ENCODE data around the gene ZNF135. TPM values are rescaled to one million over a fixed set of nuclear protein-coding genes. Genes with fewer than 3 reads are reported as not detected.

Gene ZNF135
- total RNA-seq, 1 donor from 2014 or later: 3.8 TPM

DNA sequence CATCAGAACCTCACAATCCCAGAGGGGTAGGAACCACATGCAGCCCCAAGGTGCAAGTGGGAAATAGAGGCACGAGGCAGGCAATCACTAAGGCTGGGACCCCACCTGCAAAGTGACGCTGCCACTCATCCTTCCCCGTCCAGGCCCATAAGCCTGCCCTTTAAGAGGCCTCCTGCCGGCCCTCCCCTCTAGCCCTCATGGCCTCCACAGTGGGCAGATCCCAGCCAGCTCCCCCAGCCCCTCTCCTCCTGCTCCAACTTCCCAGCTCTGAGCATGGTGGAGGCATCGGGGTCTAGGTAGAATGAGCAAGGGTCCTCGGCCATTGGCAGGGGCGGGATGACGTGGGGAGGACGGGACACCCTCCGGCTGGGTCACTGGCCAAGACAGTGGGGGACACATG, 36.2 kb downstream of the ZNF135 start:
- Histone ChIP-seq H3K4me3 (no peak overlapping the region), H3K9me3 (replicated peaks) (peaks cover 62% of the 10 kb centered on the region), H3K27me3 (ENCODE audit: low read depth) (no peaks in the 10 kb centered on the region), H3K27ac (replicated peaks) (no peak overlapping the region), H3K36me3 (peaks cover 12% of the 10 kb centered on the region), H3K4me1 (peaks cover 33% of the 10 kb centered on the region)
- no peak for DNase-seq
- intact Hi-C loops (cut with micrococcal nuclease): no loop called here
- TF ChIP-seq, protein P1, sequence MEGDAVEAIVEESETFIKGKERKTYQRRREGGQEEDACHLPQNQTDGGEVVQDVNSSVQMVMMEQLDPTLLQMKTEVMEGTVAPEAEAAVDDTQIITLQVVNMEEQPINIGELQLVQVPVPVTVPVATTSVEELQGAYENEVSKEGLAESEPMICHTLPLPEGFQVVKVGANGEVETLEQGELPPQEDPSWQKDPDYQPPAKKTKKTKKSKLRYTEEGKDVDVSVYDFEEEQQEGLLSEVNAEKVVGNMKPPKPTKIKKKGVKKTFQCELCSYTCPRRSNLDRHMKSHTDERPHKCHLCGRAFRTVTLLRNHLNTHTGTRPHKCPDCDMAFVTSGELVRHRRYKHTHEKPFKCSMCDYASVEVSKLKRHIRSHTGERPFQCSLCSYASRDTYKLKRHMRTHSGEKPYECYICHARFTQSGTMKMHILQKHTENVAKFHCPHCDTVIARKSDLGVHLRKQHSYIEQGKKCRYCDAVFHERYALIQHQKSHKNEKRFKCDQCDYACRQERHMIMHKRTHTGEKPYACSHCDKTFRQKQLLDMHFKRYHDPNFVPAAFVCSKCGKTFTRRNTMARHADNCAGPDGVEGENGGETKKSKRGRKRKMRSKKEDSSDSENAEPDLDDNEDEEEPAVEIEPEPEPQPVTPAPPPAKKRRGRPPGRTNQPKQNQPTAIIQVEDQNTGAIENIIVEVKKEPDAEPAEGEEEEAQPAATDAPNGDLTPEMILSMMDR (IDR thresholded peaks at IDR 0.05; ENCODE audit: borderline replicate concordance): no peak

DNA sequence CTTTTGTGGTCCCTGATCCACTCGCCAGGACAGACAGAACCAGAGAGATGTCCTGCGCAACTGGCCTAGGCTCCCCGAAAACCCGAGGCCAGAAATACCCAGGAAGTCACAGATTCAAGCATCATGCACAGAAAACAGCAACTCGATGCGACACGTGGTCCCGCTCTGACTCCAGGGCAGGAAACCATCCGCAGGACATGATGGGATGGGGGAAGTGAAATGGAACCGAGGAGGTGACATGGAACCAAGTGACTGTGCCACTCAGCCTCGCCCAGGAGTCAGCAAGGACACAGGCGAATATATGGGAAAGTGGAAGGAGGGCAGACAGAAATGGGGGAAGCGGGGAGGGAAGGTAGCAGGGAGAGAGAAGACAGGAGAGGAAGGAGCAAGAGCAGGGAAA, 37.8 kb downstream of the ZNF135 start:
- no peak for DNase-seq
- Histone ChIP-seq H3K36me3 (peaks cover 8% of the 10 kb centered on the region), H3K27me3 (ENCODE audit: low read depth) (no peaks in the 10 kb centered on the region), H3K4me1 (peaks cover 33% of the 10 kb centered on the region), H3K27ac (replicated peaks) (peak overlapping the region; percentile 33), H3K4me3 (peak overlapping the region; percentile 97), H3K9me3 (replicated peaks) (peaks cover 65% of the 10 kb centered on the region)
- TF ChIP-seq, protein P1 (IDR thresholded peaks at IDR 0.05; ENCODE audit: borderline replicate concordance): no peak
- intact Hi-C loops (cut with micrococcal nuclease): no loop called here

DNA sequence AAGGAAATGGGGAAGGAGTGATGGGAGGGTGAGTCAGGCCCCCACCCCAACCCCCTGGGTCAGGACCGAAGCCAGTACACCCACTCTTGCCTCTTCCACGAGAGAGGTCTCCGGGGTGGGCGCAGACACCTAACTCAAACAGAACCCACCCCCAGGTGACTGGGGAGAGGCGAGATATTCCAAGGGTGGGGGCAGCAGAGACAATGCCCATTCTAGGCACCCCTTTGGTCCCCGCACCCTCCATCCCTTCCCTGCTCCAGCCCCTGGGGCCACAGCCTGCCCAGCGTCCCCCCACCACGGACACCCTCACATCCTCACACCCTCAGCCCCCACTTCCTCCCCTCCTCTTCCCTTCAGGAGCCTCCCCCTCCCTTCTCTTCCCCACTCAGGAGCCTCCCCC, 38.3 kb downstream of the ZNF135 start:
- intact Hi-C loops (cut with micrococcal nuclease): no loop called here
- H3K9me3 ChIP-seq (replicated peaks): peaks cover 65% of the 10 kb centered on the region
- DNase-seq: no peak

DNA sequence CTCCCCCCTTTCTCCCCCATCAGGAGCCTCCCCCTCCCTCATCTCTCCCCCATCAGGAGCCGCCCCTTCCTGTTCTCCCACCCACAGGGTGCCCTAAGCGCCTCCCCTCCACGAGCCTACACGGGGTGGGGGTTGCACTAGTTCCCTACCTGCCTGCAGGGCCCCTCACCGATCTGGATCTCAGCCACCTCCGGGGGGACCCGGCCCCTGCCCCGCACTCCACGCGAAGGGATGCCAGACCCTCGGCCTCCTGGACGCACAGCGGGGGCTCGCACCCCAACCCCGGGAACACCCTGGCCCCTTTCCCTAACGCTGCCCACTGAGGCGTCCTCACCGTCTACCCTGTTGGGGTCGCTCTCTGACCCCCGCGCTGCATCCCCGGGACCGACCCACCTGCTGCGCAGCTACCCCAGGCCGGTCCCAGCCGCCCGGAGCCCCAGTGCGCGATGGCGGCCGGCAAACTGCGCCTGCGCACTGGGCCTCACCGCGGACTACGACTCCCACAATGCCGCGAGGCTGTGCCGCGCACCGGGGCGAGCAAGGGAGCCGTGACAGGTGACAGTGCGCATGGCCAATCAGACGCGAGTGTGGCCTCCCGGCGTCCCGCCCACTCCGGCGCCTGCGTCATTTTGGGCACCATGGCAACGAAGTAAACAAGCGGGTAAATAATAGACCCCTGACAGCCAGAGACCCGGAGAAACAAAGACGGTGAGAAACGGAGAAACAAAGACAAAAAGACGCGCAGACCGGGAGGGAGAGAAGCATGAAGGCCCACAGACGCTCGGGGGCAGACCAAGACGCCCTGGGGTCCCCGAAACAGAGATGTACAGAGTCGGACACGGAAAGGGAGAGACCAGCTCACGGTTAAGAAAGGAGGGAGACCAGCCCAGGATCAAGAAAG, 38.9 kb downstream of the ZNF135 start, which contains the start of gene ZSCAN18:
ZSCAN18 (minus strand) TSS at position 451 of the 901 bp plus-strand sequence. CDS start 7,964 bp downstream, outside the sequence.
- H3K4me1 ChIP-seq: peaks cover 33% of the 10 kb centered on the region
- TF ChIP-seq, protein P1 (IDR thresholded peaks at IDR 0.05; ENCODE audit: borderline replicate concordance): no peak
- peaks cover 5% of the 10 kb centered on the region for H3K36me3 ChIP-seq
- H3K27me3 ChIP-seq (ENCODE audit: low read depth): no peaks in the 10 kb centered on the region
- H3K27ac ChIP-seq (replicated peaks): peak within 1 kb of the TSS; percentile 93
- H3K9me3 ChIP-seq (replicated peaks): peaks cover 66% of the 10 kb centered on the region
- peak within 1 kb of the TSS; percentile 97 for H3K4me3 ChIP-seq
- peak; percentile 97 for DNase-seq
- intact Hi-C loops (cut with micrococcal nuclease): no loop called here

More for the DNA sequence above, 38.3 kb downstream of the ZNF135 start:
- Histone ChIP-seq H3K4me3 (peak overlapping the region; percentile 97), H3K36me3 (peaks cover 5% of the 10 kb centered on the region), H3K4me1 (peaks cover 33% of the 10 kb centered on the region), H3K27ac (replicated peaks) (peak overlapping the region; percentile 33), H3K27me3 (ENCODE audit: low read depth) (no peaks in the 10 kb centered on the region)
- TF ChIP-seq, protein P1 (IDR thresholded peaks at IDR 0.05; ENCODE audit: borderline replicate concordance): no peak

DNA sequence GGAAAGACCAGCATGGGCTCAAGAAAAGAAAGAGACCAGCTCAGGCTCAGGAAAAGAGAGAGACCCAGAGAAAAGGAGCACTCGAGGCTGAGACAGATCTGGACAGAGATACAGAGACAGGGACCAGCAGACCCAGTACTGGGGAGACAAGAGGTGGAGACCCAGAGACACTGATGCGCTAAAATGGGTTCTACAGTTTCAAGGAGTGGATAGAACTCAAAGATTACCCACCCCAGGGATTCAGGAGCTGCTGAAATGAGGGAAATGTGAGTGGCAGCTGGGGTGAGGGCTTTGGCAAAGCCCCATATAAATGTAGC, 39.6 kb downstream of the ZNF135 start:
- intact Hi-C loops (cut with micrococcal nuclease): no loop called here
- H3K27ac ChIP-seq (replicated peaks): peak overlapping the region; percentile 93
- H3K27me3 ChIP-seq (ENCODE audit: low read depth): no peaks in the 10 kb centered on the region

More for the DNA sequence above, 39.6 kb downstream of the ZNF135 start:
- H3K4me3 ChIP-seq: peak overlapping the region; percentile 97
- TF ChIP-seq, protein P1 (IDR thresholded peaks at IDR 0.05; ENCODE audit: borderline replicate concordance): no peak
- H3K4me1 ChIP-seq: peaks cover 33% of the 10 kb centered on the region
- H3K36me3 ChIP-seq: peaks cover 5% of the 10 kb centered on the region
- DNase-seq: no peak
- peaks cover 66% of the 10 kb centered on the region for H3K9me3 ChIP-seq (replicated peaks)

Data from left ventricle myocardium inferior (tissue), 1 donor.